Fibroblast of lung (primary cell): ENCODE measurements around the gene GHRL. TPM values are rescaled to one million over a fixed set of nuclear protein-coding genes. Genes with fewer than 3 reads are reported as not detected.
"Not testable (repeated sequence)": the region's sequence is repeated elsewhere in the genome, so short reads cannot be mapped to it uniquely, and the experiment has no call there.

ENCODE experiments used
- DNase-seq, 2 donors: peaks; one replicate each; pipeline versions ENCODE4 v3.0.0 to v3.0.0-alpha.2; 2010; ENCODE audit warnings: low read depth in 2 of 2
- H2AFZ ChIP-seq: 2 replicates; pipeline ENCODE4 v1.5.1; 2012; ENCODE audit warnings: low read length, control low read depth, inconsistent platforms
- H3K27ac ChIP-seq: 2 replicates; pipeline ENCODE4 v1.5.1; 2011; ENCODE audit warnings: low read length, control low read depth; ENCODE audit not compliant: insufficient read depth
- H3K27me3 ChIP-seq: 2 replicates; pipeline ENCODE4 v1.5.1; 2011; ENCODE audit warnings: mild to moderate bottlenecking, low read length; ENCODE audit not compliant: control insufficient read depth, insufficient read depth
- H3K36me3 ChIP-seq: 2 replicates; pipeline ENCODE4 v1.5.1; 2011; ENCODE audit warnings: low read length; ENCODE audit not compliant: control insufficient read depth, insufficient read depth
- H3K4me1 ChIP-seq: 2 replicates; pipeline ENCODE4 v1.5.1; 2011; ENCODE audit warnings: low read length; ENCODE audit not compliant: control insufficient read depth, insufficient read depth; ENCODE audit errors: extremely low read depth
- H3K4me2 ChIP-seq: 2 replicates; pipeline ENCODE4 v1.5.1; 2011; ENCODE audit warnings: low read length, control low read depth; ENCODE audit not compliant: insufficient read depth; ENCODE audit errors: extremely low read depth
- H3K4me3 ChIP-seq, 4 experiments: fragments of 200-600 bp in 1 of 4; sonication (generic) in 1 of 4; replicated peaks in 1 of 4; 2 replicates each; pipeline ENCODE4 v1.5.1; 2011 to 2016; ENCODE audit warnings: low read length in 4 of 4, low read depth in 3 of 4, mild to moderate bottlenecking in 3 of 4, control low read depth in 2 of 4, inconsistent platforms in 1 of 4, mixed read lengths in 1 of 4; ENCODE audit not compliant: insufficient read depth in 1 of 4; ENCODE audit errors: control extremely low read depth in 1 of 4
- H3K79me2 ChIP-seq: 2 replicates; pipeline ENCODE4 v1.5.1; 2012; ENCODE audit warnings: mild to moderate bottlenecking, low read length, inconsistent platforms; ENCODE audit not compliant: control insufficient read depth, insufficient read depth
- H3K9ac ChIP-seq: 2 replicates; pipeline ENCODE4 v1.5.1; 2011; ENCODE audit warnings: mild to moderate bottlenecking, low read length, control low read depth; ENCODE audit not compliant: insufficient read depth
- H3K9me3 ChIP-seq: 2 replicates; pipeline ENCODE4 v1.5.1; 2012; ENCODE audit warnings: low read depth, low read length; ENCODE audit not compliant: control insufficient read depth, insufficient read depth
- H4K20me1 ChIP-seq: 2 replicates; pipeline ENCODE4 v1.5.1; 2011; ENCODE audit warnings: low read length; ENCODE audit not compliant: control insufficient read depth, insufficient read depth; ENCODE audit errors: extremely low read depth
- CTCF ChIP-seq, 2 donors: IDR thresholded peaks in 1 of 2; conservative IDR thresholded peaks in 1 of 2; 1 replicate in 1 of 2; 2 replicates in 1 of 2; pipeline ENCODE4 v1.5.1; 2011 to 2012; ENCODE audit warnings: low read length in 2 of 2, control low read depth in 1 of 2, inconsistent platforms in 1 of 2, low read depth in 1 of 2, mild to moderate bottlenecking in 1 of 2
- EZH2 ChIP-seq: IDR thresholded peaks from 2 replicates; pipeline ENCODE4 v1.5.1; 2012; ENCODE audit warnings: low read length, control low read depth, mild to moderate bottlenecking; ENCODE audit errors: missing control alignments
- polyA plus RNA-seq, 2 donors: library from polyadenylated mRNA; depleted of rRNA in 1 of 2; stranded (reverse) in 1 of 2; unstranded in 1 of 2; fragments of >200 nt; gene quantifications; 2 replicates each; pipeline ENCODE4 v1.2.1, GENCODE V29; 2011 to 2012; ENCODE audit warnings: missing spikeins in 1 of 2
- total RNA-seq: library from RNA; depleted of rRNA; stranded (reverse); fragments of >200 nt; gene quantifications from 2 replicates; pipeline ENCODE4 v1.2.1, GENCODE V29; 2014

GHRL gene
- total and polyA plus RNA-seq, 2 donors (not counting 1 experiment from before 2014, with no cell fraction given), result 0.10 TPM; not detected in 1

DNA sequence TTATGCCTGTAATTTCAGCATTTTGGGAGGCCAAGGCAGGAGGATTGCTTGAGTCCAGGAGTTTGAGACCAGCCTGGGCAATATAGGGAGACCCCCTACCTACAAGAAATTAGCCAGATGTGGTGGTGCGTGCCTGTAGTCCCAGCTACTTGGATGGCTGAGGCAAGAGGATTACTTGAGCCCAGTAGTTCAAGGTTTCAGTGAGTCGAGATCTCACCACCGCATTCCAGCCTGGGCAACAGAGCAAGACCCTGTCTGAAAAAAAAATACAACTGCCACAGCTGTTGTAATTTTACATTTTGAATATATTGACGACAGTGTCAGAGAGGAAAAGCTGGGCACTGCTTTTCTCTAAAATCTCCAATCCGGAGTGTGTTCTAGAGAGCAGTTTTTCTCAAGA, 23.3 kb downstream of the GHRL start:
- no peaks in the 10 kb centered on the region for H4K20me1 ChIP-seq
- no peaks in the 10 kb centered on the region for H3K4me1 ChIP-seq
- no peak for DNase-seq
- H3K36me3 ChIP-seq, result peaks cover 3% of the 10 kb centered on the region
- peaks cover 17% of the 10 kb centered on the region for H3K79me2 ChIP-seq
- TF ChIP-seq CTCF (conservative IDR thresholded peaks at IDR 0.05 in 1 of 2, IDR thresholded peaks at IDR 0.05 in 1 of 2; ENCODE audit: low read depth in 1 of 2, low read length in 2 of 2) (no peak), EZH2 (no peak)
- no peak overlapping the region for H3K27ac ChIP-seq
- H3K9ac ChIP-seq, result no peak overlapping the region
- no peaks in the 10 kb centered on the region for H3K9me3 ChIP-seq
- no peak overlapping the region for H2AFZ ChIP-seq
- H3K27me3 ChIP-seq, result no peaks in the 10 kb centered on the region
- H3K4me3 ChIP-seq, result no peak overlapping the region
- H3K4me2 ChIP-seq, result no peak overlapping the region

DNA sequence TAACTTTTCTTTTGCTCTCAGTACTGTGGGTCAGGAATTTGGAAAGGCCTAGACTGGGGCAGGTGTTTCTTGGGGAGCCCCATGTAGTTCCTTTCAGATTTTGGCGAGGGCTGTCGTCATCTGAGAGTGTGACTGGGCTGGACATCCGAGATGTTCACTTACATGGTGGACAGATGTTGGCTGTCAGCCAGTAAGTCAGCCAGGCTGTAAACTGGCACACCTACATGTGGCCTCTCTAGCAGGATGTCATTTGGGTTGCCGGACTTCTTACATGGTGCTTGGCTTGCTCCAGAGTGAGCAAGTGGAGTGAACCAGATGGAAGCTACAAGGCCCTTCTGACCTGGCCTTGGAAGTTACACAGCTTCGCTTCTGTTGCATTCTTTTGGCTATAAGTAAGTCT, 23.8 kb downstream of the GHRL start:
- TF ChIP-seq EZH2 (no peak), CTCF (conservative IDR thresholded peaks at IDR 0.05 in 1 of 2, IDR thresholded peaks at IDR 0.05 in 1 of 2; ENCODE audit: low read depth in 1 of 2, low read length in 2 of 2) (no peak)
- H3K36me3 ChIP-seq, result peaks cover 3% of the 10 kb centered on the region
- no peaks in the 10 kb centered on the region for H3K9me3 ChIP-seq
- no peak overlapping the region for H3K27ac ChIP-seq
- H3K4me2 ChIP-seq, result no peak overlapping the region
- peaks cover 19% of the 10 kb centered on the region for H3K79me2 ChIP-seq
- H3K4me3 ChIP-seq, result no peak overlapping the region
- H3K4me1 ChIP-seq, result no peaks in the 10 kb centered on the region
- DNase-seq, result no peak
- H4K20me1 ChIP-seq, result no peaks in the 10 kb centered on the region
- H2AFZ ChIP-seq, result no peak overlapping the region
- H3K9ac ChIP-seq, result no peak overlapping the region
- H3K27me3 ChIP-seq, result no peaks in the 10 kb centered on the region

DNA sequence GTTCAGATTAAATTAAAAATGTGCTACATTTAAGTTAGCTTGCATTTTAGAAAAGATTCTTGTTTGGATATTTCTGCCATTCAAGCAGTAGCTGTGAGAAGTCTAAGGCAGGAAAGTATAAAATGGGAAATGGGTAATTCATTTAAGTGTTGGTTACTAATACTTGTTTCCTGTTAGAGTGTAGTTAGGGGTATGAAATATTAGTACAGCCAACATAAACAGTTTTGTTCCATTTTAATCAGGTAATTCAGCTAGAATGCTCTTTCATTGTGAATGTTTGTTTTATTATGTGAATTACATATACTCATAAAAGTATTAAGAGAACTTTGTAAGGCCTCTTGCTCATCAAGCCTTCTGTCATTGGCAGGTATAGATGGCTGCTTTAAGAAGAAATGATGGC, 24.6 kb downstream of the GHRL start:
- TF ChIP-seq EZH2 (no peak), CTCF (conservative IDR thresholded peaks at IDR 0.05 in 1 of 2, IDR thresholded peaks at IDR 0.05 in 1 of 2; ENCODE audit: low read depth in 1 of 2, low read length in 2 of 2) (no peak)
- Histone ChIP-seq H3K4me1 (no peaks in the 10 kb centered on the region), H3K9me3 (no peaks in the 10 kb centered on the region), H3K36me3 (peaks cover 3% of the 10 kb centered on the region), H3K27me3 (no peaks in the 10 kb centered on the region), H4K20me1 (no peaks in the 10 kb centered on the region), H3K9ac (no peak overlapping the region), H3K4me2 (no peak overlapping the region), H3K27ac (no peak overlapping the region), H2AFZ (no peak overlapping the region), H3K4me3 (no peak overlapping the region), H3K79me2 (peaks cover 19% of the 10 kb centered on the region)
- DNase-seq, result no peak

GRCh38 chr3:10266936-10267335, 25.8 kb downstream of the GHRL start:
- not testable (repeated sequence) for H3K27ac ChIP-seq, H2AFZ ChIP-seq, H3K4me1 ChIP-seq, H3K4me3 ChIP-seq, H4K20me1 ChIP-seq, H3K9me3 ChIP-seq, DNase-seq, H3K9ac ChIP-seq, H3K4me2 ChIP-seq, H3K27me3 ChIP-seq, H3K36me3 ChIP-seq
- H3K79me2 ChIP-seq, result peaks cover 19% of the 10 kb centered on the region
